ENCODE results near the gene CENPS. TPM values are rescaled to one million over a fixed set of nuclear protein-coding genes. Genes with fewer than 3 reads are reported as not detected.

CENPS gene
- polyA plus RNA-seq, 4 donors, result 11.3 to 28.3 (median 26.6) TPM

GRCh38 chr1:10437052-10437451 lies 6.8 kb downstream of the CENPS start:
- Histone ChIP-seq H3K4me3 (ENCODE audit: low read depth in 1 of 3, low read length in 3 of 3) (no peak overlapping the region), H3K4me1 (ENCODE audit: control insufficient read depth in 3 of 3, insufficient read depth in 2 of 3, low read depth in 1 of 3, low read length in 2 of 3) (peaks cover 0 to 38% (median 0%) of the 10 kb centered on the region in 3 donors), H3K27me3 (ENCODE audit: control insufficient read depth in 3 of 3, insufficient read depth in 3 of 3, low read length in 3 of 3) (no peaks in the 10 kb centered on the region), H3K27ac (ENCODE audit: low read depth in 1 of 3, low read length in 2 of 3) (peak overlapping the region in 1 of 3 donors; percentile 43), H3K36me3 (ENCODE audit: control insufficient read depth in 3 of 3, insufficient read depth in 2 of 3, low read depth in 1 of 3, low read length in 3 of 3) (peaks cover 0 to 17% (median 0%) of the 10 kb centered on the region in 3 donors), H3K9me3 (ENCODE audit: control insufficient read depth in 2 of 2, insufficient read depth in 1 of 2, low read depth in 1 of 2, low read length in 1 of 2) (no peaks in the 10 kb centered on the region)
- DNase-seq, result no peak
- FAIRE-seq, result no peak
- 85 to 92% (median 87%) methylated on average over 1 of the region's 1 CpG for WGBS, 3 donors

GRCh38 chr1:10438677-10439163 lies 8.5 kb downstream of the CENPS start:
- FAIRE-seq (no peak), DNase-seq (peak in 1 of 2 donors; percentile 30)
- Histone ChIP-seq H3K4me1 (ENCODE audit: control insufficient read depth in 3 of 3, insufficient read depth in 2 of 3, low read depth in 1 of 3, low read length in 2 of 3) (peaks cover 0 to 21% (median 0%) of the 10 kb centered on the region in 3 donors), H3K4me3 (ENCODE audit: low read depth in 1 of 3, low read length in 3 of 3) (no peak overlapping the region), H3K36me3 (ENCODE audit: control insufficient read depth in 3 of 3, insufficient read depth in 2 of 3, low read depth in 1 of 3, low read length in 3 of 3) (peaks cover 0 to 22% (median 0%) of the 10 kb centered on the region in 3 donors), H3K27ac (ENCODE audit: low read depth in 1 of 3, low read length in 2 of 3) (no peak overlapping the region), H3K9me3 (ENCODE audit: control insufficient read depth in 2 of 2, insufficient read depth in 1 of 2, low read depth in 1 of 2, low read length in 1 of 2) (no peaks in the 10 kb centered on the region), H3K27me3 (ENCODE audit: control insufficient read depth in 3 of 3, insufficient read depth in 3 of 3, low read length in 3 of 3) (no peaks in the 10 kb centered on the region)
- 45 to 53% (median 47%) methylated on average over 7 of the region's 7 CpGs for WGBS, 3 donors

- no peak overlapping the region for H3K4me3 ChIP-seq (ENCODE audit: low read depth in 1 of 3, low read length in 3 of 3)
- H3K9me3 ChIP-seq (ENCODE audit: control insufficient read depth in 2 of 2, insufficient read depth in 1 of 2, low read depth in 1 of 2, low read length in 1 of 2), result no peaks in the 10 kb centered on the region
- no peaks in the 10 kb centered on the region for H3K27me3 ChIP-seq (ENCODE audit: control insufficient read depth in 3 of 3, insufficient read depth in 3 of 3, low read length in 3 of 3)
- WGBS, 3 donors, result 94 to 98% (median 95%) methylated on average over 2 of the region's 2 CpGs
- FAIRE-seq (no peak), DNase-seq (no peak)
- peaks cover 0 to 28% (median 0%) of the 10 kb centered on the region in 3 donors for H3K36me3 ChIP-seq (ENCODE audit: control insufficient read depth in 3 of 3, insufficient read depth in 2 of 3, low read depth in 1 of 3, low read length in 3 of 3)
- peaks cover 0 to 15% (median 0%) of the 10 kb centered on the region in 3 donors for H3K4me1 ChIP-seq (ENCODE audit: control insufficient read depth in 3 of 3, insufficient read depth in 2 of 3, low read depth in 1 of 3, low read length in 2 of 3)
- no peak overlapping the region for H3K27ac ChIP-seq (ENCODE audit: low read depth in 1 of 3, low read length in 2 of 3)
Measured at GRCh38 chr1:10440305-10440704, 10.1 kb downstream of the CENPS start.

- WGBS, 3 donors, result 94 to 97% (median 95%) methylated on average over 5 of the region's 5 CpGs
- H3K27ac ChIP-seq (ENCODE audit: low read depth in 1 of 3, low read length in 2 of 3), result no peak overlapping the region
- peaks cover 0 to 15% (median 0%) of the 10 kb centered on the region in 3 donors for H3K4me1 ChIP-seq (ENCODE audit: control insufficient read depth in 3 of 3, insufficient read depth in 2 of 3, low read depth in 1 of 3, low read length in 2 of 3)
- H3K4me3 ChIP-seq (ENCODE audit: low read depth in 1 of 3, low read length in 3 of 3), result no peak overlapping the region
- no peaks in the 10 kb centered on the region for H3K27me3 ChIP-seq (ENCODE audit: control insufficient read depth in 3 of 3, insufficient read depth in 3 of 3, low read length in 3 of 3)
- H3K9me3 ChIP-seq (ENCODE audit: control insufficient read depth in 2 of 2, insufficient read depth in 1 of 2, low read depth in 1 of 2, low read length in 1 of 2), result no peaks in the 10 kb centered on the region
- peaks cover 0 to 30% (median 0%) of the 10 kb centered on the region in 3 donors for H3K36me3 ChIP-seq (ENCODE audit: control insufficient read depth in 3 of 3, insufficient read depth in 2 of 3, low read depth in 1 of 3, low read length in 3 of 3)
- DNase-seq (no peak), FAIRE-seq (no peak)
Measured at GRCh38 chr1:10440794-10441193, 10.6 kb downstream of the CENPS start.

- H3K9me3 ChIP-seq (ENCODE audit: control insufficient read depth in 2 of 2, insufficient read depth in 1 of 2, low read depth in 1 of 2, low read length in 1 of 2), result no peaks in the 10 kb centered on the region
- FAIRE-seq (no peak), DNase-seq (no peak)
- peaks cover 0 to 47% (median 0%) of the 10 kb centered on the region in 3 donors for H3K36me3 ChIP-seq (ENCODE audit: control insufficient read depth in 3 of 3, insufficient read depth in 2 of 3, low read depth in 1 of 3, low read length in 3 of 3)
- H3K27ac ChIP-seq (ENCODE audit: low read depth in 1 of 3, low read length in 2 of 3), result no peak overlapping the region
- 93 to 97% (median 95%) methylated on average over 6 of the region's 6 CpGs for WGBS, 3 donors
- no peak overlapping the region for H3K4me3 ChIP-seq (ENCODE audit: low read depth in 1 of 3, low read length in 3 of 3)
- no peaks in the 10 kb centered on the region for H3K4me1 ChIP-seq (ENCODE audit: control insufficient read depth in 3 of 3, insufficient read depth in 2 of 3, low read depth in 1 of 3, low read length in 2 of 3)
- no peaks in the 10 kb centered on the region for H3K27me3 ChIP-seq (ENCODE audit: control insufficient read depth in 3 of 3, insufficient read depth in 3 of 3, low read length in 3 of 3)
Measured at GRCh38 chr1:10444248-10444647, 14.0 kb downstream of the CENPS start.

GRCh38 chr1:10444795-10445397 lies 14.7 kb downstream of the CENPS start:
- Histone ChIP-seq H3K27me3 (ENCODE audit: control insufficient read depth in 3 of 3, insufficient read depth in 3 of 3, low read length in 3 of 3) (no peaks in the 10 kb centered on the region), H3K36me3 (ENCODE audit: control insufficient read depth in 3 of 3, insufficient read depth in 2 of 3, low read depth in 1 of 3, low read length in 3 of 3) (peaks cover 0 to 48% (median 0%) of the 10 kb centered on the region in 3 donors), H3K4me3 (ENCODE audit: low read depth in 1 of 3, low read length in 3 of 3) (no peak overlapping the region), H3K27ac (ENCODE audit: low read depth in 1 of 3, low read length in 2 of 3) (no peak overlapping the region), H3K4me1 (ENCODE audit: control insufficient read depth in 3 of 3, insufficient read depth in 2 of 3, low read depth in 1 of 3, low read length in 2 of 3) (no peaks in the 10 kb centered on the region), H3K9me3 (ENCODE audit: control insufficient read depth in 2 of 2, insufficient read depth in 1 of 2, low read depth in 1 of 2, low read length in 1 of 2) (no peaks in the 10 kb centered on the region)
- WGBS, 3 donors, result 79 to 82% (median 81%) methylated on average over 7 of the region's 7 CpGs
- no peak for DNase-seq
- FAIRE-seq, result no peak

GRCh38 chr1:10446790-10447422 lies 16.7 kb downstream of the CENPS start:
- H3K27ac ChIP-seq (ENCODE audit: low read depth in 1 of 3, low read length in 2 of 3), result no peak overlapping the region
- H3K27me3 ChIP-seq (ENCODE audit: control insufficient read depth in 3 of 3, insufficient read depth in 3 of 3, low read length in 3 of 3), result no peaks in the 10 kb centered on the region
- DNase-seq (no peak), FAIRE-seq (no peak)
- H3K9me3 ChIP-seq (ENCODE audit: control insufficient read depth in 2 of 2, insufficient read depth in 1 of 2, low read depth in 1 of 2, low read length in 1 of 2), result no peaks in the 10 kb centered on the region
- peaks cover 0 to 36% (median 0%) of the 10 kb centered on the region in 3 donors for H3K36me3 ChIP-seq (ENCODE audit: control insufficient read depth in 3 of 3, insufficient read depth in 2 of 3, low read depth in 1 of 3, low read length in 3 of 3)
- no peak overlapping the region for H3K4me3 ChIP-seq (ENCODE audit: low read depth in 1 of 3, low read length in 3 of 3)
- H3K4me1 ChIP-seq (ENCODE audit: control insufficient read depth in 3 of 3, insufficient read depth in 2 of 3, low read depth in 1 of 3, low read length in 2 of 3), result no peaks in the 10 kb centered on the region
- WGBS, 3 donors, result 95 to 98% (median 96%) methylated on average over 7 of the region's 7 CpGs

- no peak within 1 kb of the TSS for H3K4me3 ChIP-seq (ENCODE audit: low read depth in 1 of 3, low read length in 3 of 3)
- DNase-seq (no peak), FAIRE-seq (no peak)
- H3K27me3 ChIP-seq (ENCODE audit: control insufficient read depth in 3 of 3, insufficient read depth in 3 of 3, low read length in 3 of 3), result no peaks in the 10 kb centered on the region
- peaks cover 0 to 30% (median 0%) of the 10 kb centered on the region in 3 donors for H3K36me3 ChIP-seq (ENCODE audit: control insufficient read depth in 3 of 3, insufficient read depth in 2 of 3, low read depth in 1 of 3, low read length in 3 of 3)
- no peaks in the 10 kb centered on the region for H3K4me1 ChIP-seq (ENCODE audit: control insufficient read depth in 3 of 3, insufficient read depth in 2 of 3, low read depth in 1 of 3, low read length in 2 of 3)
- H3K27ac ChIP-seq (ENCODE audit: low read depth in 1 of 3, low read length in 2 of 3), result no peak within 1 kb of the TSS
- peaks cover 0 to 2% of the 10 kb centered on the region in 2 donors for H3K9me3 ChIP-seq (ENCODE audit: control insufficient read depth in 2 of 2, insufficient read depth in 1 of 2, low read depth in 1 of 2, low read length in 1 of 2)
- 84 to 95% (median 93%) methylated on average over 10 of the region's 10 CpGs for WGBS, 3 donors
Measured at GRCh38 chr1:10449751-10450150, 19.5 kb downstream of the CENPS start, which contains the start of gene CORT. Gene CORT (plus strand): TSS chr1:10450031. CDS start chr1:10450224, 193 bp downstream.

Measured in small intestine (tissue), 7 donors.